Nephron (organoid): Measurements from ENCODE around the gene PHTF2.

Experiments used
- H3K27ac Mint-ChIP-seq, 3 experiments: 2 replicates each; pipeline ENCODE4 v1.8.0; 2020; ENCODE audit warnings: mixed read lengths in 3 of 3, mild to moderate bottlenecking in 2 of 3, moderate library complexity in 1 of 3
- H3K27me3 Mint-ChIP-seq: 2 replicates; pipeline ENCODE4 v1.8.0; 2021; ENCODE audit warnings: low read depth, mild to moderate bottlenecking, moderate library complexity, mixed read lengths
- H3K36me3 Mint-ChIP-seq: 2 replicates; pipeline ENCODE4 v1.8.0; 2020; ENCODE audit warnings: low read depth, mixed read lengths
- H3K4me1 Mint-ChIP-seq: 2 replicates; pipeline ENCODE4 v1.8.0; 2020; ENCODE audit warnings: mixed read lengths
- H3K4me3 Mint-ChIP-seq, 3 experiments: 2 replicates each; pipeline ENCODE4 v1.8.0; 2020; ENCODE audit warnings: mild to moderate bottlenecking in 3 of 3, mixed read lengths in 3 of 3, moderate library complexity in 2 of 3
- H3K9me3 Mint-ChIP-seq: 2 replicates; pipeline ENCODE4 v1.8.0; 2020; ENCODE audit warnings: mixed read lengths
- TF ChIP-seq, protein P1 (sequence below), 3 experiments: fragments of 200-600 bp; sonication (generic); IDR thresholded peaks; one replicate each; pipeline ENCODE4 v1.5.0; 2021; ENCODE audit warnings: antibody characterized with exemption in 3 of 3; ENCODE audit not compliant: unreplicated experiment in 3 of 3

PHTF2 gene

DNA sequence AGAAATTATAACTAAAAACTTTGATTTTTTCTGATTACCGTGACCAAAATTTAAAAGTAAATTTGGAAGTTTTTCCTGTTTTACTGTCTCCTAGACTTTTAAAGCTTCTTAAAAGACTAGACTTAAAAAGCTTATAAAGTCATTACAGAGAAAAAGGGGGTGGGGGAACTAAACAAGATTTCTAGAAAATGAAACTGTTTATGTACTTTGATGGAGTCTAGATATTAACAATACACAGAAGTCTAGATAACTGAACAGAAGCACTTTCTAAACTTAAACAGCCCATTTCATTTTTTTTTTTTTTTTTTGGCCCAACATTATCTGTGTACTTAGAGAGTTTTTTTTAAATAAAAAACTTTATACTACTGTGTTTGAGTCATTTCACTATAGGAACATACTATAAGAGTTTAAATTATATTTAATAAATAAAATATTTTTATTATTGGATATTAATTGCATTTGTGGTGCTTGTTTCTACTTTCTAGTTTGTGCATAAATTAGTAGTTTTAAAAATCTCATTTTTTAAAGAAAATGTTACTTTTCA is 98.5 kb downstream of the PHTF2 start:
- Mint-ChIP-seq H3K27ac (no peak overlapping the region), H3K27me3 (no peaks in the 10 kb centered on the region), H3K4me1 (no peaks in the 10 kb centered on the region), H3K4me3 (no peak overlapping the region), H3K9me3 (no peaks in the 10 kb centered on the region), H3K36me3 (no peaks in the 10 kb centered on the region)
- TF ChIP-seq, protein P1, sequence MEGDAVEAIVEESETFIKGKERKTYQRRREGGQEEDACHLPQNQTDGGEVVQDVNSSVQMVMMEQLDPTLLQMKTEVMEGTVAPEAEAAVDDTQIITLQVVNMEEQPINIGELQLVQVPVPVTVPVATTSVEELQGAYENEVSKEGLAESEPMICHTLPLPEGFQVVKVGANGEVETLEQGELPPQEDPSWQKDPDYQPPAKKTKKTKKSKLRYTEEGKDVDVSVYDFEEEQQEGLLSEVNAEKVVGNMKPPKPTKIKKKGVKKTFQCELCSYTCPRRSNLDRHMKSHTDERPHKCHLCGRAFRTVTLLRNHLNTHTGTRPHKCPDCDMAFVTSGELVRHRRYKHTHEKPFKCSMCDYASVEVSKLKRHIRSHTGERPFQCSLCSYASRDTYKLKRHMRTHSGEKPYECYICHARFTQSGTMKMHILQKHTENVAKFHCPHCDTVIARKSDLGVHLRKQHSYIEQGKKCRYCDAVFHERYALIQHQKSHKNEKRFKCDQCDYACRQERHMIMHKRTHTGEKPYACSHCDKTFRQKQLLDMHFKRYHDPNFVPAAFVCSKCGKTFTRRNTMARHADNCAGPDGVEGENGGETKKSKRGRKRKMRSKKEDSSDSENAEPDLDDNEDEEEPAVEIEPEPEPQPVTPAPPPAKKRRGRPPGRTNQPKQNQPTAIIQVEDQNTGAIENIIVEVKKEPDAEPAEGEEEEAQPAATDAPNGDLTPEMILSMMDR (IDR thresholded peaks at IDR 0.05; ENCODE audit: unreplicated experiment in 3 of 3) = no peak

DNA sequence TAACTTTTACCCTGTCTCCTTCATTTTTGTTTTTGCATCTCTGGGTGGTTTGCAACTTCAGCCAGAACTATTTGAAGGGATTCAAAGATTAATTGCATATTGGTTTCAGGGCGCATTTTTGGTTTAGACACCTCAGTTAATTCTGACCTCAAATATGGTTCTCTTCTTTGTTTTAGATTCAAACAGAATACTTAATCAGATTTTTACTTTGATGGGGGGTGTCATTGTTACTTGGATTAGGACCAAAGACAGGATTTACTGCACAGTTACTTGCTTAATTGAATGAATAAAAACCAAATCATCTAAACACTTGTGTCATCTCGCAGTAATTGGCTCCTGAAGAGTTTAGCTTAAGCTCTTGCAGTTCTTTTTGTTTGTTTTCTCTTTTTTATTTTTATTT is 100.9 kb downstream of the PHTF2 start:
- TF ChIP-seq, protein P1 (IDR thresholded peaks at IDR 0.05; ENCODE audit: unreplicated experiment in 3 of 3) = no peak
- no peak overlapping the region for H3K4me3 Mint-ChIP-seq

DNA sequence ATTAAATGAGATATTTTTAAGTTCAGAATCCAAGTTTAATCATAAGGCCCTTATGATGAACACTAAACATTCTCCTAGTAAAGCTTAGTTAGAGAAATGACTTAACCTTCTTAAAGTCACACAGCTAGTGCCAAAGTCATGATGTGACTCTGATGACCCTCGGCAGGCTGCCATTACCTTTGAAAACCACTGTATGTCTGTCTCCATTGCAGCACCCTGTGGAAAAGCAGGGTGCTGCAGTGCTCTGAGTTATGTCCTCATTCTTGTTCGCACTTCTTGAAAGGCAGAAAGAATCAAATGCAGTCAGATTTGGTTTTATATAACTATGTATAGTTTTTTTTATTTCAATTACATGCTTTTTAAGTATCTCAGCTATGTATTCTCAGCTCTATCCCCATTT is 105.0 kb downstream of the PHTF2 start:
- no peak overlapping the region for H3K27ac Mint-ChIP-seq
- no peak overlapping the region for H3K4me3 Mint-ChIP-seq
- H3K4me1 Mint-ChIP-seq = no peaks in the 10 kb centered on the region
- no peaks in the 10 kb centered on the region for H3K27me3 Mint-ChIP-seq
- no peaks in the 10 kb centered on the region for H3K9me3 Mint-ChIP-seq
- TF ChIP-seq, protein P1 (IDR thresholded peaks at IDR 0.05; ENCODE audit: unreplicated experiment in 3 of 3) = no peak
- H3K36me3 Mint-ChIP-seq = no peaks in the 10 kb centered on the region

More for the DNA sequence above, 100.9 kb downstream of the PHTF2 start:
- H3K27ac Mint-ChIP-seq = no peak overlapping the region
- no peaks in the 10 kb centered on the region for H3K27me3 Mint-ChIP-seq
- H3K9me3 Mint-ChIP-seq = no peaks in the 10 kb centered on the region
- no peaks in the 10 kb centered on the region for H3K4me1 Mint-ChIP-seq
- no peaks in the 10 kb centered on the region for H3K36me3 Mint-ChIP-seq

DNA sequence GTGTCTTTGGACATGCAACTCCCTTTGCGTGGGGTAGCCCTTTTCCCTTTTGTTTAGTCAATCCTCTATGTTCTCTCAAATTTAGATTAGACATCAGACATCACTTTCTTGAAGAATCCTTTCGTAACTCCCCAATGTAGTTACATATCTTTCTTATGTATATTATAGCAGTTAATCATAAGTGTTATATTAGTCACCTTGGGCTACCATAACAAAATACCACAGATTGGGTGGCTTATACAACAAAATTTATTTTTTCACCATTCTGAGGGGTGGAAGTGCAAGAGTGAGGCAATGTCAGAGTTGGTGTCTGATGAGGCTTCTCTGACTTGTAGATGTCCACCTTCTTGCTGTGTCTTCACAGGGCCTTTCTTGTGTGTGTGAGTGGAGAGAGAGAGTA is 105.7 kb downstream of the PHTF2 start:
- Mint-ChIP-seq H3K27ac (no peak overlapping the region), H3K27me3 (no peaks in the 10 kb centered on the region), H3K4me3 (no peak overlapping the region), H3K9me3 (no peaks in the 10 kb centered on the region), H3K36me3 (no peaks in the 10 kb centered on the region), H3K4me1 (no peaks in the 10 kb centered on the region)
- TF ChIP-seq, protein P1 (IDR thresholded peaks at IDR 0.05; ENCODE audit: unreplicated experiment in 3 of 3) = no peak

DNA sequence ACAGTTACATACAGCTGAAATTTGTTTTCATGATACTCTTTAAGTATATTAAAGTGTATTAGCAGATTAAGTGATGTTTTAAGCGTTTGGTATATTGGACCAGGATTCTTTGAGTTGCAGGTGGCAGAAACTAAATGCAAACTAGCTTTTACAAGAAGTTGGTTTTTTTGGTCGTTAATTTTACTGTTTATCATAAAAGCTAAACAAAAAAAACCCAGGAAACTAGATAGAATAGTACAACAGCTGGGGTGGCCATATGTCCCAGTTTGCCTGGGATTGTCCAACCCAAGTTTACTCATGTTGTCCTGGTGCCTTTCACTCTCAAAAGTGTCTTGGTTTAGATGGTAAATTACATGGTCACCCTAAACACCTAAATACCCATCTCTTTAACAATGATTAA is 108.7 kb downstream of the PHTF2 start:
- Mint-ChIP-seq H3K27me3 (no peaks in the 10 kb centered on the region), H3K27ac (no peak overlapping the region), H3K4me1 (no peaks in the 10 kb centered on the region), H3K9me3 (no peaks in the 10 kb centered on the region), H3K4me3 (no peak overlapping the region), H3K36me3 (peaks cover 5% of the 10 kb centered on the region)
- TF ChIP-seq, protein P1 (IDR thresholded peaks at IDR 0.05; ENCODE audit: unreplicated experiment in 3 of 3) = no peak

DNA sequence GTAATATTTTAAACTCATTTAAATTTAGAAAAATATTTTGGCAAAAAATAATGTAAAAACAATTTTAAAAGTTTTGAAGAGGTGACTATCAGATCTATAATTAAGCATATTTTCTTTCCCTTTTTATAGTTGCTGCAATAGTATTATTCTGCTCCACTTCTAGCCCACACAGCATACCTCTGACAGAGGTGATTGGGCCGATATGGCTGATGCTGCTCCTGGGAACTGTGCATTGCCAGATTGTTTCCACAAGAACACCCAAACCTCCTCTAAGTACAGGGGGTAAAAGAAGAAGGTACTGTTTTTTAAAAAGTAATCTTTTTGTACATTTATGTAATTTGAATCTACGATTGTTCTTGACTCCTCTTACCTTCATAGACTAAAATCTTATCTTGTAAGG is 110.1 kb downstream of the PHTF2 start:
- Mint-ChIP-seq H3K27ac (no peak overlapping the region), H3K4me1 (no peaks in the 10 kb centered on the region), H3K4me3 (no peak overlapping the region), H3K9me3 (no peaks in the 10 kb centered on the region), H3K27me3 (no peaks in the 10 kb centered on the region), H3K36me3 (peaks cover 5% of the 10 kb centered on the region)
- TF ChIP-seq, protein P1 (IDR thresholded peaks at IDR 0.05; ENCODE audit: unreplicated experiment in 3 of 3) = no peak
